ENCODE data around the gene PNMA6E. TPM values are rescaled to one million over a fixed set of nuclear protein-coding genes. Genes with fewer than 3 reads are reported as not detected.

Gene PNMA6E
- total and polyA plus RNA-seq, 2 experiments from 2014 or later, result not detected

DNA sequence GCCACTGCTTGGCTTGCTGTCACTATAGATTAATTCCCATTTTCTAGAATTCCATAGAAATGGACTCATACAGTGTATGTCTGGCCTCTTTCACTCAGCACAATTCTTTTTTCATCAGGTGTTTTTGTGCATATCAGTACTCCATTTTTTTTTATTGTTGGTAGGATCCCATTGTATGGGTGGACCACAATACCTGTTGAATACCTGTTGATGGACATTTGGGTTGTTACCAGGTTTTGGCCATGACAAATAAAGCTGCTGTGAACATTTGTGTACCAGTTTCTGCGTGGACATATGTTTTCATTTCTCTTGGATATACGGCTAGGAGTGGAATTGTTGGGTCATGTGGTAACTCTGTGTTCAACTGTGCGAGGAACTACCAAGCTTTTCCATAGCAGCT, 25.1 kb upstream of the PNMA6E start:
- Histone ChIP-seq H3K27ac (ENCODE audit: low read depth) (no peak overlapping the region), H2AFZ (no peak overlapping the region), H3K36me3 (ENCODE audit: insufficient read depth) (no peaks in the 10 kb centered on the region), H3K79me2 (replicated peaks; ENCODE audit: insufficient read depth) (no peaks in the 10 kb centered on the region), H3K9me2 (ENCODE audit: insufficient read depth) (no peaks in the 10 kb centered on the region), H3K4me2 (no peak overlapping the region), H4K20me1 (replicated peaks; ENCODE audit: insufficient read depth) (no peaks in the 10 kb centered on the region), H3F3A (replicated peaks; ENCODE audit: low read depth) (no peaks in the 10 kb centered on the region), H3K4me1 (ENCODE audit: insufficient read depth) (no peaks in the 10 kb centered on the region), H3K4me3 (no peak overlapping the region), H3K27me3 (ENCODE audit: insufficient read depth) (no peaks in the 10 kb centered on the region)
- Mint-ChIP-seq H3K9me3 (peaks cover 8% of the 10 kb centered on the region; the same call in 2 of the 3 replicates), H3K27ac (no peak overlapping the region), H3K4me3 (no peak overlapping the region), H3K36me3 (ENCODE audit: low read depth) (no peaks in the 10 kb centered on the region), H3K4me1 (no peaks in the 10 kb centered on the region), H3K27me3 (ENCODE audit: insufficient read depth, low read depth, poor library complexity) (peaks cover 5% of the 10 kb centered on the region)
- no peak for TF ChIP-seq NANOG (IDR thresholded peaks at IDR 0.05; ENCODE audit: borderline replicate concordance)
- TF ChIP-seq, protein P1, sequence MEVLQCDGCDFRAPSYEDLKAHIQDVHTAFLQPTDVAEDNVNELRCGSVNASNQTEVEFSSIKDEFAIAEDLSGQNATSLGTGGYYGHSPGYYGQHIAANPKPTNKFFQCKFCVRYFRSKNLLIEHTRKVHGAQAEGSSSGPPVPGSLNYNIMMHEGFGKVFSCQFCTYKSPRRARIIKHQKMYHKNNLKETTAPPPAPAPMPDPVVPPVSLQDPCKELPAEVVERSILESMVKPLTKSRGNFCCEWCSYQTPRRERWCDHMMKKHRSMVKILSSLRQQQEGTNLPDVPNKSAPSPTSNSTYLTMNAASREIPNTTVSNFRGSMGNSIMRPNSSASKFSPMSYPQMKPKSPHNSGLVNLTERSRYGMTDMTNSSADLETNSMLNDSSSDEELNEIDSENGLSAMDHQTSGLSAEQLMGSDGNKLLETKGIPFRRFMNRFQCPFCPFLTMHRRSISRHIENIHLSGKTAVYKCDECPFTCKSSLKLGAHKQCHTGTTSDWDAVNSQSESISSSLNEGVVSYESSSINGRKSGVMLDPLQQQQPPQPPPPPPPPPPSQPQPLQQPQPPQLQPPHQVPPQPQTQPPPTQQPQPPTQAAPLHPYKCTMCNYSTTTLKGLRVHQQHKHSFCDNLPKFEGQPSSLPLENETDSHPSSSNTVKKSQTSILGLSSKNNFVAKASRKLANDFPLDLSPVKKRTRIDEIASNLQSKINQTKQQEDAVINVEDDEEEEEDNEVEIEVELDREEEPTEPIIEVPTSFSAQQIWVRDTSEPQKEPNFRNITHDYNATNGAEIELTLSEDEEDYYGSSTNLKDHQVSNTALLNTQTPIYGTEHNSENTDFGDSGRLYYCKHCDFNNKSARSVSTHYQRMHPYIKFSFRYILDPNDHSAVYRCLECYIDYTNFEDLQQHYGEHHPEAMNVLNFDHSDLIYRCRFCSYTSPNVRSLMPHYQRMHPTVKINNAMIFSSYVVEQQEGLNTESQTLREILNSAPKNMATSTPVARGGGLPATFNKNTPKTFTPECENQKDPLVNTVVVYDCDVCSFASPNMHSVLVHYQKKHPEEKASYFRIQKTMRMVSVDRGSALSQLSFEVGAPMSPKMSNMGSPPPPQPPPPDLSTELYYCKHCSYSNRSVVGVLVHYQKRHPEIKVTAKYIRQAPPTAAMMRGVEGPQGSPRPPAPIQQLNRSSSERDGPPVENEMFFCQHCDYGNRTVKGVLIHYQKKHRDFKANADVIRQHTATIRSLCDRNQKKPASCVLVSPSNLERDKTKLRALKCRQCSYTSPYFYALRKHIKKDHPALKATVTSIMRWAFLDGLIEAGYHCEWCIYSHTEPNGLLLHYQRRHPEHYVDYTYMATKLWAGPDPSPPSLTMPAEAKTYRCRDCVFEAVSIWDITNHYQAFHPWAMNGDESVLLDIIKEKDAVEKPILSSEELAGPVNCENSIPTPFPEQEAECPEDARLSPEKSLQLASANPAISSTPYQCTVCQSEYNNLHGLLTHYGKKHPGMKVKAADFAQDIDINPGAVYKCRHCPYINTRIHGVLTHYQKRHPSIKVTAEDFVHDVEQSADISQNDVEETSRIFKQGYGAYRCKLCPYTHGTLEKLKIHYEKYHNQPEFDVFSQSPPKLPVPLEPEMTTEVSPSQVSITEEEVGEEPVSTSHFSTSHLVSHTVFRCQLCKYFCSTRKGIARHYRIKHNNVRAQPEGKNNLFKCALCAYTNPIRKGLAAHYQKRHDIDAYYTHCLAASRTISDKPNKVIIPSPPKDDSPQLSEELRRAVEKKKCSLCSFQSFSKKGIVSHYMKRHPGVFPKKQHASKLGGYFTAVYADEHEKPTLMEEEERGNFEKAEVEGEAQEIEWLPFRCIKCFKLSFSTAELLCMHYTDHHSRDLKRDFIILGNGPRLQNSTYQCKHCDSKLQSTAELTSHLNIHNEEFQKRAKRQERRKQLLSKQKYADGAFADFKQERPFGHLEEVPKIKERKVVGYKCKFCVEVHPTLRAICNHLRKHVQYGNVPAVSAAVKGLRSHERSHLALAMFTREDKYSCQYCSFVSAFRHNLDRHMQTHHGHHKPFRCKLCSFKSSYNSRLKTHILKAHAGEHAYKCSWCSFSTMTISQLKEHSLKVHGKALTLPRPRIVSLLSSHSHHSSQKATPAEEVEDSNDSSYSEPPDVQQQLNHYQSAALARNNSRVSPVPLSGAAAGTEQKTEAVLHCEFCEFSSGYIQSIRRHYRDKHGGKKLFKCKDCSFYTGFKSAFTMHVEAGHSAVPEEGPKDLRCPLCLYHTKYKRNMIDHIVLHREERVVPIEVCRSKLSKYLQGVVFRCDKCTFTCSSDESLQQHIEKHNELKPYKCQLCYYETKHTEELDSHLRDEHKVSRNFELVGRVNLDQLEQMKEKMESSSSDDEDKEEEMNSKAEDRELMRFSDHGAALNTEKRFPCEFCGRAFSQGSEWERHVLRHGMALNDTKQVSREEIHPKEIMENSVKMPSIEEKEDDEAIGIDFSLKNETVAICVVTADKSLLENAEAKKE (CRISPR knock-in tag; IDR thresholded peaks at IDR 0.05), result no peak
- no peak for ATAC-seq
- DNase-seq (ENCODE audit: low spot score), result no peak

DNA sequence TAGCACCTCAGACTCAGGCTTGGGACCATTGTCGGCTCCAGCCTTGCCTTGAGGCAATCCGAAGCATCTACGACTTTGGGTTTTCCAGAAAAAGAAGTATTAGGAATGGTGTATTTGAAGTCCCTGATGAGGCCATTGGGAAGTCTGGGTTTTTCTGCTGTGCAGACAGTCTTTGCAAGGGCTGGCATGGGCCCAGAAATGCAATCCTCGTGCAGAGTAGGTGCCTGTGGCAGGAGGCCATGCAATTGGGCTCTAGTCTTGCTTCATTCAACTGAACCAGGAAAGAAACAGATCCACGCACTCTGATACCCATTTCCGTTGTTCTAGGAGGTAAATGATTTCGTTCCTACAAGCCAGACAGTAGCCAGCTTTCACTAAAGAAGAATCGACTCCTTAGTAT, 22.5 kb upstream of the PNMA6E start:
- Histone ChIP-seq H3F3A (replicated peaks; ENCODE audit: low read depth) (no peaks in the 10 kb centered on the region), H3K4me1 (ENCODE audit: insufficient read depth) (no peaks in the 10 kb centered on the region), H4K20me1 (replicated peaks; ENCODE audit: insufficient read depth) (no peaks in the 10 kb centered on the region), H3K4me3 (no peak overlapping the region), H3K79me2 (replicated peaks; ENCODE audit: insufficient read depth) (no peaks in the 10 kb centered on the region), H3K4me2 (no peak overlapping the region), H2AFZ (no peak overlapping the region), H3K27ac (ENCODE audit: low read depth) (no peak overlapping the region), H3K9me2 (ENCODE audit: insufficient read depth) (no peaks in the 10 kb centered on the region), H3K36me3 (ENCODE audit: insufficient read depth) (no peaks in the 10 kb centered on the region), H3K27me3 (ENCODE audit: insufficient read depth) (no peaks in the 10 kb centered on the region)
- Mint-ChIP-seq H3K4me1 (no peaks in the 10 kb centered on the region), H3K4me3 (no peak overlapping the region), H3K36me3 (ENCODE audit: low read depth) (no peaks in the 10 kb centered on the region), H3K27ac (no peak overlapping the region), H3K27me3 (ENCODE audit: insufficient read depth, low read depth, poor library complexity) (peaks cover 7% of the 10 kb centered on the region), H3K9me3 (peaks cover 3% of the 10 kb centered on the region; the same call in 1 of the 3 replicates)
- no peak for ATAC-seq
- DNase-seq (ENCODE audit: low spot score), result no peak
- TF ChIP-seq, protein P2, sequence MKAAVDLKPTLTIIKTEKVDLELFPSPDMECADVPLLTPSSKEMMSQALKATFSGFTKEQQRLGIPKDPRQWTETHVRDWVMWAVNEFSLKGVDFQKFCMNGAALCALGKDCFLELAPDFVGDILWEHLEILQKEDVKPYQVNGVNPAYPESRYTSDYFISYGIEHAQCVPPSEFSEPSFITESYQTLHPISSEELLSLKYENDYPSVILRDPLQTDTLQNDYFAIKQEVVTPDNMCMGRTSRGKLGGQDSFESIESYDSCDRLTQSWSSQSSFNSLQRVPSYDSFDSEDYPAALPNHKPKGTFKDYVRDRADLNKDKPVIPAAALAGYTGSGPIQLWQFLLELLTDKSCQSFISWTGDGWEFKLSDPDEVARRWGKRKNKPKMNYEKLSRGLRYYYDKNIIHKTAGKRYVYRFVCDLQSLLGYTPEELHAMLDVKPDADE (IDR thresholded peaks at IDR 0.05), result no peak
- TF ChIP-seq STAT1 (IDR thresholded peaks at IDR 0.05; ENCODE audit: unreplicated experiment), result no peak
- no peak for TF ChIP-seq POLR2AphosphoS5 (IDR thresholded peaks at IDR 0.05; ENCODE audit: low read depth)
- TF ChIP-seq, protein P3, sequence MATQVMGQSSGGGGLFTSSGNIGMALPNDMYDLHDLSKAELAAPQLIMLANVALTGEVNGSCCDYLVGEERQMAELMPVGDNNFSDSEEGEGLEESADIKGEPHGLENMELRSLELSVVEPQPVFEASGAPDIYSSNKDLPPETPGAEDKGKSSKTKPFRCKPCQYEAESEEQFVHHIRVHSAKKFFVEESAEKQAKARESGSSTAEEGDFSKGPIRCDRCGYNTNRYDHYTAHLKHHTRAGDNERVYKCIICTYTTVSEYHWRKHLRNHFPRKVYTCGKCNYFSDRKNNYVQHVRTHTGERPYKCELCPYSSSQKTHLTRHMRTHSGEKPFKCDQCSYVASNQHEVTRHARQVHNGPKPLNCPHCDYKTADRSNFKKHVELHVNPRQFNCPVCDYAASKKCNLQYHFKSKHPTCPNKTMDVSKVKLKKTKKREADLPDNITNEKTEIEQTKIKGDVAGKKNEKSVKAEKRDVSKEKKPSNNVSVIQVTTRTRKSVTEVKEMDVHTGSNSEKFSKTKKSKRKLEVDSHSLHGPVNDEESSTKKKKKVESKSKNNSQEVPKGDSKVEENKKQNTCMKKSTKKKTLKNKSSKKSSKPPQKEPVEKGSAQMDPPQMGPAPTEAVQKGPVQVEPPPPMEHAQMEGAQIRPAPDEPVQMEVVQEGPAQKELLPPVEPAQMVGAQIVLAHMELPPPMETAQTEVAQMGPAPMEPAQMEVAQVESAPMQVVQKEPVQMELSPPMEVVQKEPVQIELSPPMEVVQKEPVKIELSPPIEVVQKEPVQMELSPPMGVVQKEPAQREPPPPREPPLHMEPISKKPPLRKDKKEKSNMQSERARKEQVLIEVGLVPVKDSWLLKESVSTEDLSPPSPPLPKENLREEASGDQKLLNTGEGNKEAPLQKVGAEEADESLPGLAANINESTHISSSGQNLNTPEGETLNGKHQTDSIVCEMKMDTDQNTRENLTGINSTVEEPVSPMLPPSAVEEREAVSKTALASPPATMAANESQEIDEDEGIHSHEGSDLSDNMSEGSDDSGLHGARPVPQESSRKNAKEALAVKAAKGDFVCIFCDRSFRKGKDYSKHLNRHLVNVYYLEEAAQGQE (IDR thresholded peaks at IDR 0.05; ENCODE audit: unreplicated experiment), result no peak
- TF ChIP-seq ZNF331 (CRISPR knock-in tag; IDR thresholded peaks at IDR 0.05; ENCODE audit: low read depth), result no peak
- no peak for TF ChIP-seq CREB1 (CRISPR knock-in tag; IDR thresholded peaks at IDR 0.05; ENCODE audit: low read depth)
- TF ChIP-seq EZH2phosphoT487 (IDR thresholded peaks at IDR 0.05; ENCODE audit: unreplicated experiment), result no peak
